Measurements from ENCODE around the gene MAP9.
"Not testable (repeated sequence)": the region's sequence is repeated elsewhere in the genome, so short reads cannot be mapped to it uniquely, and the experiment has no call there.

Gene MAP9

GRCh38 chr4:155376387-155377268 lies at the start of gene MAP9:
MAP9 (minus strand) TSS chr4:155376965; CDS start chr4:155375850, 1,115 bp downstream.
- DNase-seq (ENCODE audit: insufficient read length, low spot score) (peak; percentile 68), FAIRE-seq (peak; percentile 87)
- peak; percentile 51; the same call in 1 of the 2 replicates for TF ChIP-seq POLR2A (IDR thresholded peaks at IDR 0.05; ENCODE audit: low read depth, low read length)

- DNase-seq (ENCODE audit: insufficient read length, low spot score); FAIRE-seq: not testable (repeated sequence)
These were observed 48.0 kb upstream of the MAP9 start for GRCh38 chr4:155424778-155425177.

DNA sequence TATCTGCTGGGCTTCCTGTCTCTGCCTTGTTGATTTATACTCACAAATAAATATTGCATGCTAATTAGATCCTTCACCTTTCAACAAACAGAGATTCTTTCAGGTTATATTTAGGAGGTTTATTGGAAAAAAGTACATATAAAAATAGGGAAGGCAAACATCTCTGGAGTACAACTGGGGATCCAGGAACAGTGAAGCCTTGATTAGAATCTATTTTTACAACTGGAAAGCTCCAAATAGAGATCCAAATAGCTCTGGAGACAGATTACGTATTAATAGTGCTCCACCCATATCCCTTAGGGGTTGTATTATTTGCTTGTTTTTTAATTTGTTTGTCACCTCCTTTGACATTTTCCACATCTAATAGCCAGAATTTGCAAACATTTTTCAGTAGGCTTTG lies 46.9 kb upstream of the MAP9 start:
- no peak for TF ChIP-seq POLR2A (IDR thresholded peaks at IDR 0.05; ENCODE audit: low read depth, low read length)
- DNase-seq (ENCODE audit: insufficient read length, low spot score) (no peak), FAIRE-seq (no peak)

GRCh38 chr4:155419266-155419665 lies 42.5 kb upstream of the MAP9 start:
- no peak for FAIRE-seq
- no peak for DNase-seq (ENCODE audit: insufficient read length, low spot score)
- TF ChIP-seq POLR2A (IDR thresholded peaks at IDR 0.05; ENCODE audit: low read depth, low read length) = no peak

DNA sequence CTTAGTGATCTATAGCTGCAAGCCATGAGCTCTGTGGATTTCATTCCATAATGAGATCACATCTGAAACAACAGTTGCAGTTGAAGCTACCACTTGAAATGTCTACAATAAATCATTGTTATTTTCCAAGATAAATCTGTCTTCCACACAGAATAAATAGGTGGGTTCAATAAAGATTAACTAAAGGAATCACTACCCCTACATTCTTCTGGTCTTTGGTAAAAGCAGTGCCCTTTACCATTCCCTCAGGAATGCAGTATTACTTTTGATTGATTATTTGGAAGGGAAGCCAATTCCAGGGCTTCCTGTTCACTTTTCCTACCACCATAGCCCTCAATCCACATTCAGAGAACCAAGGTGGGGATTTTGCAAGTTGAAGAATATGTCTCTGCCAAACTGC lies 38.9 kb upstream of the MAP9 start:
- FAIRE-seq (no peak), DNase-seq (ENCODE audit: insufficient read length, low spot score) (no peak)
- no peak for TF ChIP-seq POLR2A (IDR thresholded peaks at IDR 0.05; ENCODE audit: low read depth, low read length)

DNA sequence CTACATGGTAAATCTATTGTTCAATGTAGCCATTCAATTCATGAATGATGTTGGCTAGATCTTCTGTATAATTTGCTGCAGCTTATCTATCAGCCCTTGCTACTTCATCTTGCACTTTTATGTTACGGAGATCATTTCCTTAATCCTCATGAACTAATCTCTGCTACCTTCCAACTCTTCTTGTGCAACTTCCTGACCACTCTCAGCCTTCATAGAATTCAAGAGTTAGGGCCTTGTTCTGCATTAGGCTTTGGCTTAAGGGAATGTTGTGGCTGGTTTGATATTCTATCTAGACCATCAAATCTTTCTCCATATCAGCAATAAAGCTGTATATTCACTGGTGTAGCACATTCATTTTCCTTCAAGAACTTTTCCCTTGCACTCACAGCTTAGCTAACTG lies 36.7 kb upstream of the MAP9 start:
- FAIRE-seq (no peak), DNase-seq (ENCODE audit: insufficient read length, low spot score) (no peak)
- TF ChIP-seq POLR2A (IDR thresholded peaks at IDR 0.05; ENCODE audit: low read depth, low read length) = no peak

- FAIRE-seq (no peak), DNase-seq (ENCODE audit: insufficient read length, low spot score) (no peak)
These were observed 34.8 kb upstream of the MAP9 start for GRCh38 chr4:155411546-155411945.

GRCh38 chr4:155408796-155409195 lies 32.0 kb upstream of the MAP9 start:
- no peak for DNase-seq (ENCODE audit: insufficient read length, low spot score)
- TF ChIP-seq POLR2A (IDR thresholded peaks at IDR 0.05; ENCODE audit: low read depth, low read length) = no peak
- FAIRE-seq = no peak

More at GRCh38 chr4:155411546-155411945, 34.8 kb upstream of the MAP9 start:
- no peak for TF ChIP-seq POLR2A (IDR thresholded peaks at IDR 0.05; ENCODE audit: low read depth, low read length)

DNA sequence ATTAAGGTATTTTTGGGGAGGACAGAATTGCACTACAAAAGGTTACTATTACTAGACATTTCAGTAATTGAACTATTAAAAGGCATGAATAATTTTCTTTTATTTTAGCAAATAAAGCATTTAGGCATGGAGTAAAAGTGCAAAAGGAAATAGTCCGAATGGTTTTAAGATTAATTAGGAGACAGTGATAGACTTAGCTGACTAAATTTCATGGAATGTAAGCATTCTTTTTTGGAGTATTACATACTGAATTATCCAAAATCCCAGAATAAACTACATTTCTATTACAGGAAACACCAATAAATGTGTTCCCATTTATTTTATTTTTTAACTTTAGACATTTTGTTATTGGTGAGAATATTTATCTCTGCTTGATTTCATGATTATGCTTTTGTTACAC lies 30.7 kb upstream of the MAP9 start:
- no peak for DNase-seq (ENCODE audit: insufficient read length, low spot score)
- no peak for TF ChIP-seq POLR2A (IDR thresholded peaks at IDR 0.05; ENCODE audit: low read depth, low read length)
- no peak for FAIRE-seq

- DNase-seq (ENCODE audit: insufficient read length, low spot score) (no peak), FAIRE-seq (no peak)
- TF ChIP-seq POLR2A (IDR thresholded peaks at IDR 0.05; ENCODE audit: low read depth, low read length) = no peak
These were observed 28.3 kb upstream of the MAP9 start for GRCh38 chr4:155405059-155405458.

DNA sequence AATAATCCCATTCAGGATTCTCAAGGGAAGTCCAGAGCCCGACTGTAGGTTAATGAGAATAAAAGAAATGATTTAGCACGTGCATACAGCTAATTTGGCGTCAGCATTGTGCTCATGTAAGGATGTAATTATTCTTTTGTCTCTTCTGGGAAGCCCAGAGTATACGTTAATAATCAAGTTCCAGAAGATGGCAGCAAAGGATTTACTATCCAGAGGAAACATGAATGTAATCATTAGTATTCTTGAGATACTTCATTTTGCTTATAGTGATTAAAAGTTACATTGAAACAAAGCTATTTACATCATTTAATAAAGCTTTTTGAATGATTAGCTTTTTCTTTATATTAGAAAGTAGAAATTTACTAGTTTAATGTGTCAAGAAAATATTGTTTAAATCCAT lies 27.1 kb upstream of the MAP9 start:
- DNase-seq (ENCODE audit: insufficient read length, low spot score) (no peak), FAIRE-seq (no peak)
- TF ChIP-seq POLR2A (IDR thresholded peaks at IDR 0.05; ENCODE audit: low read depth, low read length) = no peak

DNA sequence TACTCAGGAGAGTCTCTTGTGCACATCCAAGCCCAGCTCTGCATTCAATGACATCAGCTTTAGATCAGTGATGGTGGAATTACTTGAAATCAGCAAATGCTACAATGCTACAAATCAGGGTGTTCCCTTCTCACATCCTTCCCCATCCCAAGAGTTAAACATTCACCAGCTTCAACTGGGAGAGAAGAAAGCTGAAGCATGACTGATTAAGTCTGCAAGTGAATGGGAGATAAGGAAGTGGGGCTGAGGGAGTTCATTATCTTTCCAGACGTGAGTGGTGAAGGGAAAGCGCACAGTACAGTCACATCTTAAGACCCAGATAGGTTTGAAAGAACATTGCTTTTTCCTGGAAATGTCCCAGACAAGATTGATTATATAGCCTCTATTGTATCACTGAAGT lies 26.2 kb upstream of the MAP9 start:
- FAIRE-seq (no peak), DNase-seq (ENCODE audit: insufficient read length, low spot score) (no peak)
- no peak for TF ChIP-seq POLR2A (IDR thresholded peaks at IDR 0.05; ENCODE audit: low read depth, low read length)

DNA sequence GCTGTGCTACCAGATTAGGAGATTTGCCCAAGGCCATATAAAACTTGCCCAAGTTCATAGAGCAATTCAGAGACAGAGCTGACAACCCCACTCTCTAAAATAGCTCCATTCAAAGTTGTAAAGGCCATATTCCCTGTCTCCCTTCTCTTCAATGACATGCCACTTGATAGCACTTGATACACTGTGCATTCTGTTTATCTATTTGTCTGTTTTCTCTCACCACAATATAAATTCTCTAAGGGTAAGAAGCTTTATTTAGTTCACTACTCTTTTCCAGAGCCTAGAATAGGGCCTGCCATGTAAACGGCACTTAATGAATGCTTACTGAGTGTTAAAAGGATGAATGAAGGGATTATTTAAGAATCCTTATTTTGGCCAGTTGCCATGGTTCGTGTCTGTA lies 24.1 kb upstream of the MAP9 start:
- no peak for FAIRE-seq
- DNase-seq (ENCODE audit: insufficient read length, low spot score) = no peak
- no peak for TF ChIP-seq POLR2A (IDR thresholded peaks at IDR 0.05; ENCODE audit: low read depth, low read length)

DNA sequence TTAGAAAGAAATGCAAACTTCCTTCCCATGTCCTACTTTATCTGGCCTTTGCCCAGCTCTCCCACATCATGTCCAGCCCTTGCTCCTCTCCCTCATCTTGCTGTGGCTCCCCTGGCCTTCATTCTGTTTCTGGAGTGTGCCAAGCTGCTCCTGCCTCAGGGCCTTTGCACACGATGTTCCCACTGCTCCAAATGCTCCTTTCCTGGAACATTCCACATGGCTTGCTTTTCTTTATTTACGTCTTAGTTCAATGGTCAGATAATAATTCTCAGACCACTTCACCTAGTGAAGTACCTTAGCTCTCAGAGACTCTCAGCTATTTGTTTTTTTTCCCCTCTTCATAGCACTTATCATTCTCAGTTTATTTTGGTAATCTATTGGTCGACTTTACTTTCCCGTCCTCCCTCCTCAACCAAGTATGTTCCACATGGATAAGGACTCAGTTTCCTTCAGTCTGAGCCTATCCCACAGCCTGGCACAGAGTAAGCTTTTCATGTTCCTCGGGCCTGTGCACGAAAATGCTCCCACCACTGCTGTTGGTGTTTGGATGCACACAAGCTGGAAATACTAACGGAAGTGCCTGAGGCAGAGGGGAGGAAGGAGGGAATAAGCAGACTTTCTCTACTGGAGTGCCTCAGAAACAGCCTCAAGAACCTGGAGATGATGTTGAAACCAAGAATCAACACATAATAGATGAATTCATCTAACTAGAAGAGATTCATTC lies 23.4 kb upstream of the MAP9 start:
- no peak for TF ChIP-seq POLR2A (IDR thresholded peaks at IDR 0.05; ENCODE audit: low read depth, low read length)
- FAIRE-seq (no peak), DNase-seq (ENCODE audit: insufficient read length, low spot score) (no peak)
